Mesendoderm (in vitro differentiated cells): ENCODE measurements around the gene ZNF831.

Source experiments
- DNase-seq: peaks from one replicate; pipeline ENCODE4 v3.0.0; 2013
- H2AK5ac ChIP-seq: 2 replicates; pipeline ENCODE4 v1.6.1; 2013; ENCODE audit warnings: low read length, inconsistent platforms
- H2BK120ac ChIP-seq: 2 replicates; pipeline ENCODE4 v1.6.1; 2013; ENCODE audit warnings: low read depth, mild to moderate bottlenecking, low read length, moderate library complexity, mixed read lengths
- H2BK15ac ChIP-seq: replicated peaks from 2 replicates; pipeline ENCODE4 v1.6.1; 2013; ENCODE audit warnings: low read depth, mild to moderate bottlenecking, moderate library complexity
- H2BK5ac ChIP-seq: 2 replicates; pipeline ENCODE4 v1.6.1; 2013; ENCODE audit warnings: low read length, inconsistent platforms
- H3K18ac ChIP-seq: 2 replicates; pipeline ENCODE4 v1.6.1; 2013; ENCODE audit warnings: mild to moderate bottlenecking, low read length, mixed read lengths
- H3K23ac ChIP-seq: one replicate; pipeline ENCODE4 v1.6.1; 2013; ENCODE audit warnings: low read length
- H3K27ac ChIP-seq: 2 replicates; pipeline ENCODE4 v1.5.1; 2013; ENCODE audit warnings: low read depth, mild to moderate bottlenecking, inconsistent platforms, low read length, moderate library complexity
- H3K27me3 ChIP-seq: 2 replicates; pipeline ENCODE4 v1.6.1; 2013; ENCODE audit warnings: low read length, control low read depth, mild to moderate bottlenecking, inconsistent platforms; ENCODE audit not compliant: insufficient read depth, poor library complexity
- H3K36me3 ChIP-seq: 2 replicates; pipeline ENCODE4 v1.6.1; 2013; ENCODE audit warnings: low read length, inconsistent platforms; ENCODE audit not compliant: control insufficient read depth, insufficient read depth
- H3K4ac ChIP-seq: one replicate; pipeline ENCODE4 v1.6.1; 2013; ENCODE audit warnings: low read depth, mild to moderate bottlenecking, low read length, moderate library complexity
- H3K4me1 ChIP-seq: 2 replicates; pipeline ENCODE4 v1.6.1; 2013; ENCODE audit warnings: low read depth, low read length, inconsistent platforms; ENCODE audit not compliant: control insufficient read depth
- H3K4me2 ChIP-seq: 2 replicates; pipeline ENCODE4 v1.6.1; 2013; ENCODE audit warnings: low read length
- H3K4me3 ChIP-seq: 2 replicates; pipeline ENCODE4 v1.5.1; 2013; ENCODE audit warnings: mild to moderate bottlenecking, low read length
- H3K56ac ChIP-seq: one replicate; pipeline ENCODE4 v1.6.1; 2013; ENCODE audit warnings: low read length
- H3K79me1 ChIP-seq: 2 replicates; pipeline ENCODE4 v1.6.1; 2013; ENCODE audit warnings: low read length, inconsistent platforms
- H3K79me2 ChIP-seq: 2 replicates; pipeline ENCODE4 v1.6.1; 2013; ENCODE audit warnings: mild to moderate bottlenecking, low read length; ENCODE audit not compliant: control insufficient read depth, insufficient read depth
- H3K9ac ChIP-seq: 2 replicates; pipeline ENCODE4 v1.6.1; 2013; ENCODE audit warnings: low read length, inconsistent platforms
- H4K5ac ChIP-seq: one replicate; pipeline ENCODE4 v1.6.1; 2013; ENCODE audit warnings: low read length
- H4K8ac ChIP-seq: one replicate; pipeline ENCODE4 v1.6.1; 2013; ENCODE audit warnings: low read depth, mild to moderate bottlenecking, control low read depth, low read length, moderate library complexity
- WGBS: extraction: QIAGEN DNeasy Blood & Tissue Kit; methylation state at CpG from one replicate; pipeline ENCODE4 v1.1.7; 2013; ENCODE audit warnings: low lambda C conversion rate, missing lambda C conversion rate; ENCODE audit not compliant: insufficient coverage; ENCODE audit errors: extremely low coverage; 5-methylcytosine and 5-hydroxymethylcytosine counted together

ZNF831 gene

DNA sequence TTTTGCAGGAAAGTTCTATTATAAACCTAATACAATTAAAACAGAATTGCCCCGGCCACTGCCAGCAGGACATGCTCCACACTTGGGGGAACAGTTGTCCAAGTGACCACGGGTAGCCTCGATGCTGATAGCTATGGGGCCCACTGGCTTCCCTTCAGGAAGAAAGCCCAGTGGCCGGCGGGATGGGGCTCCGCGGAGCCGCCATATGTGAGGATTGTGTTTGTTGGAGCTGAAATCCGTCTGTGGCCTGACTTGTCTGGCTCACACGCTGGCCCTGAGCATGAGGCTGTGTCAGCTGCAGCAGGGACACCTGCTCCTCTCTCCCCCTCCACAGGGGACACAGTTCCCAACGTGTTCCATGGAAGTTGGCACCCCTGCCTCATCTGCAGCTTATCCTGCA, 46.6 kb downstream of the ZNF831 start:
- DNase-seq = no peak

GRCh38 chr20:59211208-59211765, 47.7 kb downstream of the ZNF831 start:
- Histone ChIP-seq H3K4me3 (no peak overlapping the region), H3K79me2 (no peaks in the 10 kb centered on the region), H3K36me3 (no peaks in the 10 kb centered on the region), H2BK15ac (no peak overlapping the region), H2BK120ac (no peak overlapping the region), H3K79me1 (no peaks in the 10 kb centered on the region), H3K18ac (no peak overlapping the region), H3K56ac (no peak overlapping the region), H3K4me1 (no peaks in the 10 kb centered on the region), H3K27ac (no peak overlapping the region), H2AK5ac (no peak overlapping the region), H3K27me3 (no peaks in the 10 kb centered on the region), H2BK5ac (no peak overlapping the region), H4K5ac (no peak overlapping the region), H4K8ac (no peak overlapping the region), H3K9ac (no peak overlapping the region), H3K4me2 (no peak overlapping the region), H3K4ac (no peak overlapping the region), H3K23ac (no peak overlapping the region)
- no CpG with 5 or more reads among the region's 7 CpGs for WGBS
- no peak for DNase-seq

More for the DNA sequence above, 46.6 kb downstream of the ZNF831 start:
- Histone ChIP-seq H3K4me1 (peaks cover 2% of the 10 kb centered on the region), H3K27ac (no peak overlapping the region), H3K36me3 (no peaks in the 10 kb centered on the region), H3K4ac (no peak overlapping the region), H3K79me1 (no peaks in the 10 kb centered on the region), H3K4me2 (no peak overlapping the region), H3K56ac (no peak overlapping the region), H3K18ac (no peak overlapping the region), H3K27me3 (no peaks in the 10 kb centered on the region), H2BK120ac (no peak overlapping the region), H4K5ac (no peak overlapping the region), H3K23ac (no peak overlapping the region), H3K4me3 (no peak overlapping the region), H3K79me2 (no peaks in the 10 kb centered on the region), H2BK15ac (no peak overlapping the region), H2BK5ac (no peak overlapping the region), H2AK5ac (no peak overlapping the region), H3K9ac (no peak overlapping the region), H4K8ac (no peak overlapping the region)
- no CpG with 5 or more reads among the region's 11 CpGs for WGBS

DNA sequence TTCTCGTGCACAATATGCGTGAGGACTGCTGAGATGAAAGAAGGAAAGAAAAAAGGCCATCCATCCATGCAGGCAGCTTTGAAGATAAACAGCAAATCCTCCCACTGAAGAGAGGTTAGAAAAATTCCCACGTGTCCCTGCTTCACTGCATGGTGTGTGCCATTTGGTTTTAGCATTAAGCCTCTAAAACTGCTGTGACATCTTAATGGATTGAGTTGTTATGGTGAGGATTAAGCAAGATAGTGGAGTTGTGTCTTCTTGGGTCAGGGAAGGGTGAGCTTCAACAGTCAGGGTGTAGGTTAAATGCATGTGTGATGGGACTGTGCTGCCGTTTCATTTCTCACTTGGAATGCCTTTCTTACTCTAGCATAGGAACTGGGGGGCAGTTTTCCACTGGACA, 50.5 kb downstream of the ZNF831 start:
- Histone ChIP-seq H2AK5ac (no peak overlapping the region), H3K56ac (no peak overlapping the region), H3K27me3 (no peaks in the 10 kb centered on the region), H3K36me3 (no peaks in the 10 kb centered on the region), H3K4ac (no peak overlapping the region), H2BK120ac (no peak overlapping the region), H3K23ac (no peak overlapping the region), H4K8ac (no peak overlapping the region), H3K4me1 (no peaks in the 10 kb centered on the region), H3K18ac (no peak overlapping the region), H3K79me1 (no peaks in the 10 kb centered on the region), H2BK15ac (no peak overlapping the region), H3K9ac (no peak overlapping the region), H3K27ac (no peak overlapping the region), H3K4me2 (no peak overlapping the region), H2BK5ac (no peak overlapping the region), H3K79me2 (no peaks in the 10 kb centered on the region), H3K4me3 (no peak overlapping the region), H4K5ac (no peak overlapping the region)
- no CpG with 5 or more reads among the region's 4 CpGs for WGBS
- DNase-seq = no peak

DNA sequence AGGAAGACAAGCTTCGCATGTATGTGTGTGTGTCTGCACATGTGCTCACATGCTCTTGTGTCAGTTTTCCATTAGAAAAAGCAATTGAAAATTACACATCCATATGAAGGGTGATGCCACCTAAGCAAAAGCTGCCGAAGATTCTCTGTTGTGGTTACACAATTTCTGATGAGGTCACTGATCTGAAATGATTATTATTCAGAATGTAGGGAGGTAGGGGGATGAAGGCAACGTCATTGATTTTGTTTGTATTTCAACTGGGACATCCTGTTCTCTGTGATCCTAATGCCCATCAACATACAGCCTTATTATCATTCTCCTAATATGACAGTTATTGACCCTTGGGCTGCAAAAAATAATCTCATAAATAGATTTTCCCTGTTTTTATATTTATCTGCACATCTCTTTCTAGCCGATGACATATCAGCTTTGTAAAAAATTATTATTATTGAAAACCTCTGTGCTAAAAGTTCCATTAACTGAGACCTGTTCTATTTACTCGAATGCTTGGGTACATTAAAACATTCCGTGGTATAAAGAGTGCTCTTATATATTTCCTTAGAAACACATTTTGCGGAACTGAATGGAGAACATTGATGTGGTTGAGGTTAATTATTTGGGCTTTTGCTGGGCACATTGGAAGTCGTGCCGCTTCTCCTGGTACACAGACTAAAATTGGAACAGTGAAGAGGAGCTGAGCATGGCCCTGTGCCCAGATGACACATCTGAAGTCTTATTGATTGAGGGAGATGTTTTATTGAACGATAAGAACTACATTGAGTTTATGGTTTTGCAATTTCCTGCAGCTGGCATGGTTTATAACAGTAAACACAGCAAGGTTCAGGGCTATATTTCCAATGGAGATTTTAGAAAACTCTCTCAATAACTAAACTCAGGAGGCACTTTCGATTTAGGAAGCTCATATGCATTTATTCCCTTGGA, 51.3 kb downstream of the ZNF831 start:
- H3K9ac ChIP-seq = no peak overlapping the region
- no peaks in the 10 kb centered on the region for H3K79me2 ChIP-seq

GRCh38 chr20:59217173-59217572, 53.6 kb downstream of the ZNF831 start:
- H3K56ac ChIP-seq = no peak overlapping the region
- H2BK15ac ChIP-seq = no peak overlapping the region
- H3K79me1 ChIP-seq = no peaks in the 10 kb centered on the region
- H3K9ac ChIP-seq = no peak overlapping the region
- H4K5ac ChIP-seq = no peak overlapping the region
- no peak overlapping the region for H2BK5ac ChIP-seq
- H3K4me2 ChIP-seq = no peak overlapping the region
- no peak overlapping the region for H3K4ac ChIP-seq
- no peak overlapping the region for H3K4me3 ChIP-seq
- H3K18ac ChIP-seq = no peak overlapping the region
- WGBS = no CpG with 5 or more reads among the region's 1 CpG
- no peaks in the 10 kb centered on the region for H3K27me3 ChIP-seq
- DNase-seq = no peak
- no peak overlapping the region for H2BK120ac ChIP-seq
- no peaks in the 10 kb centered on the region for H3K4me1 ChIP-seq
- no peak overlapping the region for H4K8ac ChIP-seq
- no peak overlapping the region for H3K23ac ChIP-seq
- H3K79me2 ChIP-seq = no peaks in the 10 kb centered on the region
- H2AK5ac ChIP-seq = no peak overlapping the region
- H3K36me3 ChIP-seq = no peaks in the 10 kb centered on the region
- H3K27ac ChIP-seq = no peak overlapping the region

More for the DNA sequence above, 51.3 kb downstream of the ZNF831 start:
- H3K4me3 ChIP-seq = no peak overlapping the region
- no peaks in the 10 kb centered on the region for H3K27me3 ChIP-seq
- no peak overlapping the region for H3K4ac ChIP-seq
- no peak overlapping the region for H3K4me2 ChIP-seq
- no peak overlapping the region for H2BK5ac ChIP-seq
- H4K8ac ChIP-seq = no peak overlapping the region
- H3K36me3 ChIP-seq = no peaks in the 10 kb centered on the region
- no peak overlapping the region for H3K18ac ChIP-seq
- H2BK120ac ChIP-seq = no peak overlapping the region
- H3K23ac ChIP-seq = no peak overlapping the region
- H3K4me1 ChIP-seq = no peaks in the 10 kb centered on the region
- H3K27ac ChIP-seq = no peak overlapping the region
- no peak overlapping the region for H4K5ac ChIP-seq
- H2AK5ac ChIP-seq = no peak overlapping the region
- no peak for DNase-seq
- no peaks in the 10 kb centered on the region for H3K79me1 ChIP-seq
- no peak overlapping the region for H2BK15ac ChIP-seq
- no peak overlapping the region for H3K56ac ChIP-seq
- WGBS = no CpG with 5 or more reads among the region's 11 CpGs
